Heart left ventricle (tissue), 13 donors: ENCODE results near the gene EID2B.

Source experiments
- POLR2A ChIP-seq, 2 donors: fragments of 450-650 bp; IDR thresholded peaks; one replicate each; pipeline ENCODE4 v1.6.1; 2017; ENCODE audit warnings: antibody characterized with exemption in 2 of 2, mild to moderate bottlenecking in 2 of 2, moderate library complexity in 2 of 2
- TF ChIP-seq, protein P1 (sequence below), 12 donors: fragments of 200-600 bp; sonication (generic) in 4 of 12; IDR thresholded peaks; one replicate each; pipeline versions ENCODE4 v1.5.0 to v1.8.0; 2018 to 2022; ENCODE audit warnings: antibody characterized with exemption in 12 of 12, mild to moderate bottlenecking in 5 of 12
- donor health status: ischemic (EF 13 %, LVEDD 7.1; RV severe dilation, severe dysfunction).
- donor health status: DM: no; HTN: yes; CAD: no.
- donor health status: DM: no; HTN: no; CAD: no.
- donor health status: ischemic (EF 25% LVEDD 6.9; RV normal size, moderate dysfunction).
- donor health status: ischemic (EF 25% LVEDD 5.7; RV mildly dilated, moderate dysfunction).
- donor health status: ischemic (EF 35%, LVEDD 5.7; RV mildly dilated, moderate dysfunction).
- donor health status: nonischemic (EF 11% LVEDD 7.7; RV severe dilation, severe dysfunction).
- donor health status: DM: yes; HTN: yes; CAD: no.
- donor health status: PGD.
- donor health status: ischemic (EF 29% LVEDD 5.4; RV normal size, mild dysfunction).
- donor health status: nonischemic (EF 23%, LVEDD 6.1; RV moderate dilation, normal function).

DNA sequence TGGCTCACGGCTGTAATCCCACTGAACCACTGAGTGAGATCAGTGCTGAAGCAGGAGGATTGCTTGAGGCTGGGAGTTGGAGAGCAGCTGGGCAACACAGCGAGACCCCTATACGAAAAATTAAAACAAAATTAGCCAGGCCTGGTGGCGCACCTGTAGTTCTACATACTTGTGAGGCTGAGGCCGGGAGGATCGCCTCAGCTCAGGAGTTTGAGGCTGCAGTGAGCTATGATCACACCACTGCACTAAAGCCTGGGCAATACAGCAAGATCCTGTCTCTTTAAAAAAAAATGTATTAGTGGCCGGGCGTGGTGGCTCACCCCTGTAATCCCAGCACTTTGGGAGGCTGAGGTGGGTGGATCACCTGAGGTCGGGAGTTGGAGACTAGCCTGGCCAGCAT lies 24.0 kb downstream of the EID2B start:
- TF ChIP-seq, protein P1, sequence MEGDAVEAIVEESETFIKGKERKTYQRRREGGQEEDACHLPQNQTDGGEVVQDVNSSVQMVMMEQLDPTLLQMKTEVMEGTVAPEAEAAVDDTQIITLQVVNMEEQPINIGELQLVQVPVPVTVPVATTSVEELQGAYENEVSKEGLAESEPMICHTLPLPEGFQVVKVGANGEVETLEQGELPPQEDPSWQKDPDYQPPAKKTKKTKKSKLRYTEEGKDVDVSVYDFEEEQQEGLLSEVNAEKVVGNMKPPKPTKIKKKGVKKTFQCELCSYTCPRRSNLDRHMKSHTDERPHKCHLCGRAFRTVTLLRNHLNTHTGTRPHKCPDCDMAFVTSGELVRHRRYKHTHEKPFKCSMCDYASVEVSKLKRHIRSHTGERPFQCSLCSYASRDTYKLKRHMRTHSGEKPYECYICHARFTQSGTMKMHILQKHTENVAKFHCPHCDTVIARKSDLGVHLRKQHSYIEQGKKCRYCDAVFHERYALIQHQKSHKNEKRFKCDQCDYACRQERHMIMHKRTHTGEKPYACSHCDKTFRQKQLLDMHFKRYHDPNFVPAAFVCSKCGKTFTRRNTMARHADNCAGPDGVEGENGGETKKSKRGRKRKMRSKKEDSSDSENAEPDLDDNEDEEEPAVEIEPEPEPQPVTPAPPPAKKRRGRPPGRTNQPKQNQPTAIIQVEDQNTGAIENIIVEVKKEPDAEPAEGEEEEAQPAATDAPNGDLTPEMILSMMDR (IDR thresholded peaks at IDR 0.05), result no peak
- TF ChIP-seq POLR2A (IDR thresholded peaks at IDR 0.05), result no peak
